HepG2 (cell line): ENCODE results near the gene ATP8A2. TPM values are rescaled to one million over a fixed set of nuclear protein-coding genes. Genes with fewer than 3 reads are reported as not detected.

ENCODE experiments used
- ATAC-seq: fragments of 200-7000 bp; cut with Tn5 transposase; 3 replicates; pipeline ENCODE4 v1.9.1; 2020; ENCODE audit warnings: mild to moderate bottlenecking, moderate library complexity
- BruUV-seq: library from RNA; stranded (reverse); fragments of 400-500 nt; replicated peaks from 2 replicates; lab custom pipeline; 2021; lab: Mats Ljungman, UMichigan
- CTCF ChIA-PET: fragments of 300-600 bp; formaldehyde crosslinking; extraction: SDS; loops from one replicate; lab custom pipeline; 2021; ENCODE audit warnings: low total read pairs, inconsistent platforms, low intra/inter-chr PET ratio; lab: Yijun Ruan, JAX
- POLR2A ChIA-PET: fragments of 350-600 bp; sonication (Branson Sonifier 250); formaldehyde crosslinking; loops from one replicate; lab custom pipeline; 2020; ENCODE audit warnings: antibody characterized with exemption, inconsistent platforms; lab: Yijun Ruan, JAX
- DNase-seq: peaks from one replicate; pipeline ENCODE4 v3.0.0-alpha.2; 2015; ENCODE audit warnings: low spot score
- FAIRE-seq: peaks from 3 replicates; lab custom pipeline; 2011; peaks lifted over from hg19 to GRCh38; lab: Jason Lieb, UNC
- H2AFZ ChIP-seq: one replicate; pipeline ENCODE4 v1.6.1; 2011; ENCODE audit warnings: low read length, inconsistent platforms
- H3K27ac ChIP-seq: fragments of 300-600 bp; 3 replicates; pipeline ENCODE4 v1.8.0; 2011; ENCODE audit warnings: mixed run types, mild to moderate bottlenecking, mixed read lengths, low read length, inconsistent platforms; ENCODE audit not compliant: insufficient read depth; ENCODE audit errors: extremely low read length
- H3K27me3 ChIP-seq, 2 experiments: fragments of 200-600 bp in 1 of 2; 2 replicates in 1 of 2; 3 replicates in 1 of 2; pipeline versions ENCODE4 v1.6.0 to v1.8.0; 2011; ENCODE audit warnings: low read length in 2 of 2, mild to moderate bottlenecking in 2 of 2, moderate library complexity in 2 of 2, inconsistent platforms in 1 of 2; ENCODE audit not compliant: insufficient read depth in 2 of 2, control insufficient read depth in 1 of 2
- H3K36me3 ChIP-seq, 2 experiments: fragments of 200-600 bp in 1 of 2; replicated peaks in 1 of 2; 2 replicates in 1 of 2; 3 replicates in 1 of 2; pipeline versions ENCODE4 v1.5.1 to v1.8.0; 2011; ENCODE audit warnings: low read length in 2 of 2, inconsistent platforms in 1 of 2; ENCODE audit not compliant: insufficient read depth in 2 of 2, control insufficient read depth in 1 of 2
- H3K4me1 ChIP-seq: 2 replicates; pipeline ENCODE4 v1.5.1; 2012; ENCODE audit warnings: low read length, inconsistent platforms; ENCODE audit not compliant: insufficient read depth
- H3K4me2 ChIP-seq: 2 replicates; pipeline ENCODE4 v1.6.0; 2011; ENCODE audit warnings: low read depth, low read length, inconsistent platforms
- H3K4me3 ChIP-seq, 3 experiments: fragments of 200-600 bp in 1 of 3; sonication (generic), shearing (Covaris generic) in 1 of 3; replicated peaks in 1 of 3; 2 replicates each; pipeline ENCODE4 v1.5.1; 2011 to 2016; ENCODE audit warnings: low read length in 3 of 3, inconsistent platforms in 2 of 3, low read depth in 2 of 3, mild to moderate bottlenecking in 2 of 3, control low read depth in 1 of 3, mixed read lengths in 1 of 3; ENCODE audit not compliant: insufficient read depth in 1 of 3
- H3K79me2 ChIP-seq: one replicate; pipeline ENCODE4 v1.6.1; 2011; ENCODE audit warnings: low read length, inconsistent platforms; ENCODE audit not compliant: insufficient read depth
- H3K9ac ChIP-seq: 2 replicates; pipeline ENCODE4 v1.6.0; 2011; ENCODE audit warnings: mild to moderate bottlenecking, low read depth, low read length, inconsistent platforms; ENCODE audit not compliant: insufficient read depth
- H3K9me3 ChIP-seq: 2 replicates; pipeline ENCODE4 v1.5.1; 2012; ENCODE audit warnings: mild to moderate bottlenecking, low read length
- H4K20me1 ChIP-seq: 2 replicates; pipeline ENCODE4 v1.6.0; 2011; ENCODE audit warnings: inconsistent platforms, mild to moderate bottlenecking, low read length, moderate library complexity; ENCODE audit not compliant: insufficient read depth
- CENPT ChIP-seq: sonication (generic); formaldehyde crosslinking; IDR thresholded peaks from 2 replicates; pipeline ENCODE4 v1.8.0; 2022; ENCODE audit warnings: low read depth, mild to moderate bottlenecking, moderate library complexity, missing genetic modification reagents
- IRF1 ChIP-seq: sonication (generic); formaldehyde crosslinking; IDR thresholded peaks from 2 replicates; pipeline ENCODE4 v1.4.0; 2020; ENCODE audit warnings: low read depth, mild to moderate bottlenecking, missing genetic modification reagents
- ISX ChIP-seq: sonication (generic); formaldehyde crosslinking; conservative IDR thresholded peaks from 2 replicates; pipeline ENCODE4 v1.5.0; 2020; ENCODE audit warnings: missing genetic modification reagents
- KLF12 ChIP-seq: sonication (generic); formaldehyde crosslinking; IDR thresholded peaks from 2 replicates; pipeline ENCODE4 v1.4.0; 2020; ENCODE audit warnings: missing genetic modification reagents, borderline replicate concordance
- RAD21 ChIP-seq: fragments of 450-650 bp; formaldehyde crosslinking; IDR thresholded peaks from 2 replicates; pipeline ENCODE4 v1.5.0; 2020; ENCODE audit warnings: mild to moderate bottlenecking
- TFDP2 ChIP-seq: sonication (generic); formaldehyde crosslinking; IDR thresholded peaks from 2 replicates; pipeline ENCODE4 v1.4.0; 2020; ENCODE audit warnings: missing genetic modification reagents
- USF2 ChIP-seq, 2 experiments: sonication (generic) in 1 of 2; formaldehyde crosslinking in 1 of 2; IDR thresholded peaks; 2 replicates each; pipeline versions ENCODE4 v1.5.1 to v1.6.1; 2011 to 2020; ENCODE audit warnings: borderline replicate concordance in 1 of 2, low read depth in 1 of 2, low read length in 1 of 2, mild to moderate bottlenecking in 1 of 2, missing genetic modification reagents in 1 of 2, moderate library complexity in 1 of 2
- ZBTB10 ChIP-seq: sonication (generic); formaldehyde crosslinking; IDR thresholded peaks from 2 replicates; pipeline ENCODE4 v1.4.0; 2020; ENCODE audit warnings: missing genetic modification reagents, borderline replicate concordance
- ZBTB42 ChIP-seq: sonication (generic); formaldehyde crosslinking; IDR thresholded peaks from 2 replicates; pipeline ENCODE4 v1.5.0; 2020; ENCODE audit warnings: mild to moderate bottlenecking, missing genetic modification reagents
- ZNF138 ChIP-seq: sonication (generic); formaldehyde crosslinking; IDR thresholded peaks from 2 replicates; pipeline ENCODE4 v1.5.0; 2020; ENCODE audit warnings: mild to moderate bottlenecking, low read depth, missing genetic modification reagents
- ZNF232 ChIP-seq: sonication (generic); formaldehyde crosslinking; IDR thresholded peaks from 2 replicates; pipeline ENCODE4 v1.4.0; 2020; ENCODE audit warnings: missing genetic modification reagents, borderline replicate concordance
- ZNF343 ChIP-seq: sonication (generic); formaldehyde crosslinking; IDR thresholded peaks from 2 replicates; pipeline ENCODE4 v1.4.0; 2020; ENCODE audit warnings: mild to moderate bottlenecking, missing genetic modification reagents
- ZNF567 ChIP-seq: sonication (generic); formaldehyde crosslinking; IDR thresholded peaks from 2 replicates; pipeline ENCODE4 v1.8.1; 2023; ENCODE audit warnings: mild to moderate bottlenecking, missing genetic modification reagents, borderline replicate concordance
- WGBS: methylation state at CpG from one replicate; pipeline ENCODE4 v1.1.6; 2017; ENCODE audit warnings: low lambda C conversion rate; 5-methylcytosine and 5-hydroxymethylcytosine counted together
- in situ Hi-C: cut with HindIII; loops from 2 replicates; pipeline ENCODE4 v1.10.0; 2017; ENCODE audit warnings: low pct_unique_long_range_greater_than_20kb; ENCODE audit not compliant: extremely low pct_ligation_motif_present
- intact Hi-C: fragments of 100-400 bp; cut with micrococcal nuclease; formaldehyde crosslinking; loops from one replicate; pipeline ENCODE4 v1.10.0; 2022; ENCODE audit not compliant: unreplicated experiment
- polyA plus RNA-seq, 8 experiments: library from polyadenylated mRNA; depleted of rRNA in 3 of 8; stranded (reverse) in 7 of 8; unstranded in 1 of 8; fragments of >200 nt; fragmentation: Illumina TruSeq in 4 of 8; extraction: Trizol in 4 of 8; gene quantifications; 2 replicates each; pipeline versions ENCODE4 v1.2.1 to v1.2.3, GENCODE V29; 2011 to 2016; ENCODE audit warnings: low read depth in 4 of 8, missing spikeins in 1 of 8, mixed read lengths in 1 of 8; ENCODE audit not compliant: insufficient read depth in 1 of 8
- total RNA-seq, 5 experiments: library from RNA; depleted of rRNA; stranded (reverse); fragments of >200 nt; fragmentation: Illumina TruSeq; extraction: Trizol; gene quantifications; 2 replicates each; pipeline ENCODE4 v1.2.3, GENCODE V29; 2016; ENCODE audit warnings: low read depth in 1 of 5
- TF ChIP-seq, protein P1 (sequence below): sonication (generic); formaldehyde crosslinking; IDR thresholded peaks from 2 replicates; pipeline ENCODE4 v1.4.0; 2020; ENCODE audit warnings: mild to moderate bottlenecking, missing genetic modification reagents

ATP8A2 gene
- total and polyA plus RNA-seq, 2 of the 13 experiments (the other 11 are each of a cell fraction or from before 2014, with no cell fraction given) = 0.09 TPM; not detected in 1

- TF ChIP-seq USF2 (IDR thresholded peaks at IDR 0.05; ENCODE audit: low read depth, low read length) (peak; percentile 66), USF2 (CRISPR knock-in tag; IDR thresholded peaks at IDR 0.05; ENCODE audit: borderline replicate concordance) (no peak)
Measured at GRCh38 chr13:25727810-25728209, 356.0 kb downstream of the ATP8A2 start (continued).

GRCh38 chr13:25729201-25729600 lies 357.4 kb downstream of the ATP8A2 start:
- CTCF ChIA-PET = no interaction called here
- intact Hi-C loops = no loop called here
- TF ChIP-seq ZNF232 (CRISPR knock-in tag) = no peak
- TF ChIP-seq TFDP2 = no peak
- no peak for TF ChIP-seq ZNF567 (CRISPR knock-in tag)
- TF ChIP-seq ISX (CRISPR knock-in tag) = no peak
- TF ChIP-seq ZBTB42 = no peak
- no peak for TF ChIP-seq CENPT (CRISPR knock-in tag)
- TF ChIP-seq, protein P1, sequence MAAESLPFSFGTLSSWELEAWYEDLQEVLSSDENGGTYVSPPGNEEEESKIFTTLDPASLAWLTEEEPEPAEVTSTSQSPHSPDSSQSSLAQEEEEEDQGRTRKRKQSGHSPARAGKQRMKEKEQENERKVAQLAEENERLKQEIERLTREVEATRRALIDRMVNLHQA (CRISPR knock-in tag) = no peak
- no peak for TF ChIP-seq RAD21 (CRISPR knock-in tag)
- TF ChIP-seq ZBTB10 (CRISPR knock-in tag) = no peak
- TF ChIP-seq IRF1 (CRISPR knock-in tag) = no peak
- no peak for TF ChIP-seq KLF12 (CRISPR knock-in tag)
- no peak for TF ChIP-seq ZNF343
- TF ChIP-seq ZNF138 (CRISPR knock-in tag) = no peak
- TF ChIP-seq, all 625 proteins: peak for 0

More at GRCh38 chr13:25729201-25729600, 357.4 kb downstream of the ATP8A2 start:
- no peak overlapping the region for H3K9ac ChIP-seq
- H3K4me3 ChIP-seq = no peak overlapping the region
- no peaks in the 10 kb centered on the region for H3K27me3 ChIP-seq
- H3K79me2 ChIP-seq = no peaks in the 10 kb centered on the region
- no TSS peak for BruUV-seq
- no peak overlapping the region for H3K27ac ChIP-seq
- H4K20me1 ChIP-seq = no peaks in the 10 kb centered on the region
- no peak overlapping the region for H3K4me2 ChIP-seq
- DNase-seq (no peak), ATAC-seq (no peak), FAIRE-seq (no peak)
- H3K9me3 ChIP-seq = no peaks in the 10 kb centered on the region
- 28% methylated on average over 7 of the region's 7 CpGs for WGBS
- H2AFZ ChIP-seq = no peak overlapping the region
- POLR2A ChIA-PET = no interaction called here
- no peaks in the 10 kb centered on the region for H3K36me3 ChIP-seq
- H3K4me1 ChIP-seq = no peaks in the 10 kb centered on the region
- in situ Hi-C loops = no loop called here
